OCI-LY7 (cell line): ENCODE results near the gene TMEFF1. TPM values are rescaled to one million over a fixed set of nuclear protein-coding genes. Genes with fewer than 3 reads are reported as not detected.

Source experiments
- BruUV-seq: library from RNA; stranded (reverse); fragments of 400-500 nt; replicated peaks from 2 replicates; lab custom pipeline; 2021; lab: Mats Ljungman, UMichigan
- CTCF ChIA-PET: fragments of 300-600 bp; sonication (Branson Sonifier 250); formaldehyde crosslinking; loops from one replicate; lab custom pipeline; 2022; ENCODE audit warnings: antibody characterized with exemption; ENCODE audit not compliant: unreplicated experiment; lab: Charles Lee
- POLR2A ChIA-PET: fragments of 300-600 bp; sonication (Branson Sonifier 250); formaldehyde crosslinking; loops from one replicate; lab custom pipeline; 2022; ENCODE audit warnings: antibody characterized with exemption; lab: Charles Lee
- DNase-seq: peaks from one replicate; pipeline ENCODE4 v3.0.0-alpha.2; 2015; ENCODE audit warnings: low spot score
- H2AFZ ChIP-seq: fragments of 200-600 bp; sonication (generic), shearing (Covaris generic); 2 replicates; pipeline ENCODE4 v1.6.1; 2014; ENCODE audit warnings: mild to moderate bottlenecking, antibody characterized with exemption, low read length, moderate library complexity
- H3K27ac ChIP-seq: fragments of 200-600 bp; sonication (generic); 2 replicates; pipeline ENCODE4 v1.5.1; 2014; ENCODE audit warnings: mixed run types, low read depth, mild to moderate bottlenecking, moderate library complexity, low read length, inconsistent platforms; ENCODE audit not compliant: poor library complexity, severe bottlenecking
- H3K36me3 ChIP-seq: fragments of 200-600 bp; sonication (generic); 2 replicates; pipeline ENCODE4 v1.6.1; 2014; ENCODE audit warnings: mild to moderate bottlenecking, antibody characterized with exemption, low read length, moderate library complexity, mixed read lengths; ENCODE audit not compliant: insufficient read depth
- H3K4me1 ChIP-seq: fragments of 200-600 bp; sonication (generic); 2 replicates; pipeline ENCODE4 v1.5.1; 2014; ENCODE audit warnings: mild to moderate bottlenecking, low read length; ENCODE audit not compliant: insufficient read depth, poor library complexity, severe bottlenecking
- H3K4me2 ChIP-seq: fragments of 200-600 bp; sonication (generic); 2 replicates; pipeline ENCODE4 v1.6.1; 2014; ENCODE audit warnings: mild to moderate bottlenecking, low read length
- H3K4me3 ChIP-seq: fragments of 200-600 bp; sonication (generic); 2 replicates; pipeline ENCODE4 v1.5.1; 2014; ENCODE audit warnings: mild to moderate bottlenecking, low read depth, low read length; ENCODE audit not compliant: poor library complexity, severe bottlenecking
- H3K79me2 ChIP-seq: fragments of 200-600 bp; sonication (generic); 2 replicates; pipeline ENCODE4 v1.6.1; 2016; ENCODE audit warnings: low read depth, mild to moderate bottlenecking, low read length, moderate library complexity, mixed read lengths; ENCODE audit not compliant: insufficient read depth
- H3K9me2 ChIP-seq: fragments of 200-600 bp; sonication (generic); 2 replicates; pipeline ENCODE4 v1.6.1; 2016; ENCODE audit warnings: mild to moderate bottlenecking, low read length, mixed read lengths; ENCODE audit not compliant: insufficient read depth
- H3K9me3 ChIP-seq: fragments of 200-600 bp; sonication (generic); 2 replicates; pipeline ENCODE4 v1.6.1; 2014; ENCODE audit warnings: mild to moderate bottlenecking, mixed run types, low read length, mixed read lengths
- H4K20me1 ChIP-seq: fragments of 200-600 bp; sonication (generic); 2 replicates; pipeline ENCODE4 v1.6.1; 2014; ENCODE audit warnings: mild to moderate bottlenecking, antibody characterized with exemption, low read length, moderate library complexity, mixed read lengths; ENCODE audit not compliant: insufficient read depth
- CTCF ChIP-seq: fragments of 200-600 bp; sonication (generic); conservative IDR thresholded peaks from 2 replicates; pipeline ENCODE4 v1.5.1; 2014; ENCODE audit warnings: mild to moderate bottlenecking, antibody characterized with exemption, low read length, moderate library complexity, mixed read lengths
- EZH2phosphoT487 ChIP-seq: fragments of 200-600 bp; sonication (generic); IDR thresholded peaks from 2 replicates; pipeline ENCODE4 v1.6.1; 2018; ENCODE audit warnings: low read depth, borderline replicate concordance, mild to moderate bottlenecking, mixed run types, antibody characterized with exemption, low read length, moderate library complexity, mixed read lengths
- intact Hi-C: fragments of 100-400 bp; cut with micrococcal nuclease; formaldehyde crosslinking; loops from one replicate; pipeline ENCODE4 v1.10.0; 2022; ENCODE audit not compliant: unreplicated experiment
- total RNA-seq, 2 experiments: library from RNA; depleted of rRNA in 1 of 2; stranded (reverse); fragments of >200 nt in 1 of 2; shearing (Covaris generic) in 1 of 2; gene quantifications; 2 replicates each; pipeline ENCODE4 v1.2.3, GENCODE V29; 2014 to 2022

Gene TMEFF1
- total RNA-seq, 2 experiments from 2014 or later = 3.6 to 4.7 TPM

GRCh38 chr9:100427366-100428263 is 45.3 kb upstream of the TMEFF1 start:
- intact Hi-C loops = loop anchor here (5.0 kb wide), 2 partner anchors 75 to 610 kb away; partner anchors contain the start of gene TEX10
- CTCF ChIA-PET = no interaction called here
- POLR2A ChIA-PET = interaction anchor here (0.6 to 3.7 kb wide), 7 partner anchors 10 to 1071 kb away, joined by 3 to 21 read pairs (median 3); partner anchors contain the start of genes TEX10 and TMEFF1

DNA sequence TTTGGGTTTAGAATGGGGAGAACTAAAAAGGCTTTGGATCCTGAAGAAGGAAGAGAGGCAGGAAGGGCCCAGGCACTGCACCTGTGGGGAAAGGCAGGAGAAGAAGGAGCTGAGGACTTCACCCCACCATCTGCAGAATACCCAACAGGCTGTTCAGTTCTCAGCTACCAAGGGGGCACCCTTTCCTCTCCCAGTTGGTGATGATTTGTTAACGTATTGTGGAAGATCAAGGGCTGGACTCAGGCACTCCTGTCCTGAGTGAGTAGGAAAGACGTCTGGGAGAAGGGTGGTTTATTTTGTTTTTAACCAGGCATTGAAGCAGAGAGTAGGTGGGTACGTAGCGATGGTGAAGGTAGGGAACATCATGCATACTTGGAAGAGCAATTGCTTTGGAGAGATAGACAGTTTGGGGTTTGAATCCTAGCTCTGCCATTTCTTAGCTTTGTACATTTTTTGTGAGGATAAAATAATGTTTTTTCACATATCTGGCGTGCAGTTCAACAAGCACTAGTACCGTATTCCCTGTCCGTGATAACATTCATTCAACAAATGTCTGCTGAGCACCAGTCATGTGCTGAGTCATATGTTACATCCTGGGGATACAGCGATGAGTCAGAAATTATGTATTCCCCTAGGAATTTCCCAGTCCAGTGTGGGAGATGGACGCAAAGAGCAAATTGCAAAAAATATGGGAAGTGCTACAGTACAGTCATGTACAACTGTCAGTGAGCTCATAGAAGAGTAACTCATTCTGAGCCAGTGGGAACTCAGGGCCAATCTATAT is 43.9 kb upstream of the TMEFF1 start:
- Histone ChIP-seq H3K79me2 (peaks cover 7% of the 10 kb centered on the region; the same call in 1 of the 2 replicates), H3K9me3 (no peaks in the 10 kb centered on the region), H3K4me1 (peaks cover 20% of the 10 kb centered on the region), H3K36me3 (no peaks in the 10 kb centered on the region), H3K9me2 (no peaks in the 10 kb centered on the region), H3K4me2 (peak overlapping the region; percentile 72), H4K20me1 (no peaks in the 10 kb centered on the region), H2AFZ (no peak overlapping the region), H3K27ac (no peak overlapping the region), H3K4me3 (no peak overlapping the region)
- POLR2A ChIA-PET = interaction anchor here (0.6 to 0.7 kb wide), 4 partner anchors 50 to 281 kb away, joined by 3 to 4 read pairs (median 4); no protein-coding TSS in a partner anchor
- TF ChIP-seq EZH2phosphoT487 (no peak), CTCF (no peak)
- BruUV-seq = no TSS peak
- CTCF ChIA-PET = no interaction called here
- DNase-seq = no peak
- intact Hi-C loops = loop anchor here (5.0 kb wide), 2 partner anchors 77 to 612 kb away; partner anchors contain the start of gene TEX10

More at GRCh38 chr9:100427366-100428263, 45.3 kb upstream of the TMEFF1 start:
- Histone ChIP-seq H4K20me1 (no peaks in the 10 kb centered on the region), H3K79me2 (peaks cover 7% of the 10 kb centered on the region; the same call in 1 of the 2 replicates), H3K4me2 (peak overlapping the region; percentile 72), H3K4me3 (peak overlapping the region; percentile 91), H3K4me1 (peaks cover 20% of the 10 kb centered on the region), H3K9me3 (no peaks in the 10 kb centered on the region), H3K27ac (peak overlapping the region; percentile 58), H3K36me3 (no peaks in the 10 kb centered on the region), H3K9me2 (no peaks in the 10 kb centered on the region), H2AFZ (peak overlapping the region; percentile 93)
- BruUV-seq = TSS peak; percentile 67
- no peak for DNase-seq
- TF ChIP-seq EZH2phosphoT487 = no peak
- no peak for TF ChIP-seq CTCF
